Measurements from ENCODE around the gene MSRB3. TPM values are rescaled to one million over a fixed set of nuclear protein-coding genes. Genes with fewer than 3 reads are reported as not detected.

MSRB3 gene
- total RNA-seq, 1 experiment from 2014 or later: 1.8 TPM

- POLR2A ChIA-PET: no interaction called here
Measured at GRCh38 chr12:65430571-65431306, 152.3 kb downstream of the MSRB3 start.

More at GRCh38 chr12:65430571-65431306, 152.3 kb downstream of the MSRB3 start:
- no peak overlapping the region for H3K27ac Mint-ChIP-seq
- H3K4me1 Mint-ChIP-seq: peaks cover 20% of the 10 kb centered on the region
- H3K27me3 Mint-ChIP-seq (ENCODE audit: low read depth): no peaks in the 10 kb centered on the region; the same call in 1 of the 2 replicates
- peaks cover 3% of the 10 kb centered on the region; the same call in 1 of the 2 replicates for H3K36me3 Mint-ChIP-seq
- TF ChIP-seq ZNF416 (CRISPR knock-in tag; IDR thresholded peaks at IDR 0.05): no peak
- no peak for TF ChIP-seq ZNF281 (CRISPR knock-in tag; IDR thresholded peaks at IDR 0.05)
- no peak for TF ChIP-seq ARID4B (CRISPR knock-in tag; IDR thresholded peaks at IDR 0.05; ENCODE audit: borderline replicate concordance)
- TF ChIP-seq SP1 (CRISPR knock-in tag; conservative IDR thresholded peaks at IDR 0.05): no peak
- no peak for TF ChIP-seq ZNF423 (CRISPR knock-in tag; IDR thresholded peaks at IDR 0.05)
- no peak for TF ChIP-seq CBFB (CRISPR knock-in tag; IDR thresholded peaks at IDR 0.05; ENCODE audit: low read depth)
- no peak for TF ChIP-seq CDX4 (CRISPR knock-in tag; IDR thresholded peaks at IDR 0.05; ENCODE audit: borderline replicate concordance)
- TF ChIP-seq FOXJ3 (CRISPR knock-in tag; IDR thresholded peaks at IDR 0.05; ENCODE audit: borderline replicate concordance): no peak
- TF ChIP-seq PREB (CRISPR knock-in tag; IDR thresholded peaks at IDR 0.05; ENCODE audit: borderline replicate concordance): no peak
- no peak overlapping the region for H3K4me3 Mint-ChIP-seq
- H3K9me3 Mint-ChIP-seq: peaks cover 5% of the 10 kb centered on the region
- CTCF ChIA-PET: no interaction called here
- no peak for DNase-seq (ENCODE audit: low spot score)
- no peak for ATAC-seq
